IgD-negative memory B cell (primary cell): ENCODE measurements around the gene GINS2. TPM values are rescaled to one million over a fixed set of nuclear protein-coding genes. Genes with fewer than 3 reads are reported as not detected.

Experiments used
- H3K27ac Mint-ChIP-seq, 3 donors: one replicate each; pipeline ENCODE4 v1.8.0; 2020 to 2022; ENCODE audit warnings: mild to moderate bottlenecking in 3 of 3, mixed read lengths in 3 of 3, moderate library complexity in 1 of 3
- H3K27me3 Mint-ChIP-seq: one replicate; pipeline ENCODE4 v1.8.0; 2021; ENCODE audit warnings: mixed read lengths
- H3K36me3 Mint-ChIP-seq: one replicate; pipeline ENCODE4 v1.8.0; 2020; ENCODE audit warnings: mild to moderate bottlenecking, mixed read lengths
- H3K4me1 Mint-ChIP-seq, 3 donors: one replicate each; pipeline ENCODE4 v1.8.0; 2020 to 2022; ENCODE audit warnings: mixed read lengths in 3 of 3, mild to moderate bottlenecking in 1 of 3
- H3K4me3 Mint-ChIP-seq, 4 donors: one replicate each; pipeline ENCODE4 v1.8.0; 2020 to 2022; ENCODE audit warnings: mild to moderate bottlenecking in 4 of 4, mixed read lengths in 4 of 4, moderate library complexity in 3 of 4
- H3K9me3 Mint-ChIP-seq, 3 donors: one replicate each; pipeline ENCODE4 v1.8.0; 2020 to 2021; ENCODE audit warnings: mixed read lengths in 3 of 3, mild to moderate bottlenecking in 1 of 3
- polyA plus RNA-seq: library from polyadenylated mRNA; unstranded; fragments of 300-500 nt; fragmentation: Illumina TruSeq; gene quantifications from one replicate; pipeline ENCODE4 v1.2.3, GENCODE V29; 2021

Gene GINS2
- polyA plus RNA-seq, 1 donor from 2014 or later = 0.69 TPM

DNA sequence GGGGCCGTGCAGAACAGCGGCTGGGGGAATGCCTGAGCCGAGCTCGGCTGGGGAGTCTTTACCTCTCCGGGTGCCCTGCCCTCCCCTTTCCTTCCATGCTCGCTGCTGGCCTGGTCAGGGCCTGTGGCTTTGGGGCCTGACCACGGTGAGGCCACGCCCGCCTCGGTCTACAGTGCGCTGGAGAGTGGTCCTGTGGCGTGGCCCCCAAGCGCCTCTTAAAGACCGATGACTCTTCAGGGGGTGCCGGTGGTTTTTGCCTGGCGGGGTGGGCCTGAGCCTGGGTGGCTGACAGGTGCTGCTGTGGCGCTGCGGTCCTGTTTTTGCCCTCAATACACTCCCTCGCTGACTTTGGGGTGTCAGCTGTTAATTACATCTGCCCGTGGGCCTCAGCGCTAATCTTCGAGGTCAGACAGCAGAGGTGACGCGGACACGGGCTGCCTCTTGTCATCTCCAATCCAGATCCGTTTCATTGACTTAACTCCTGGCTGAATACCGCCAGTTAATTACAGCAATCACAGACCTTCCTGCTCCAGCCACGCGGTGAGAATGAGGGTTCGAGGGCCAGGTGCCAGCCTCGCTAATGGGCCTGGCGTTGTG lies 45.9 kb downstream of the GINS2 start:
- Mint-ChIP-seq H3K9me3 (no peaks in the 10 kb centered on the region), H3K27ac (no peak overlapping the region), H3K36me3 (no peaks in the 10 kb centered on the region), H3K27me3 (no peaks in the 10 kb centered on the region), H3K4me1 (peaks cover 0 to 6% (median 0%) of the 10 kb centered on the region in 3 donors), H3K4me3 (no peak overlapping the region)

GRCh38 chr16:85641776-85642176 lies 47.0 kb downstream of the GINS2 start:
- H3K27ac Mint-ChIP-seq = no peak overlapping the region
- H3K4me3 Mint-ChIP-seq = no peak overlapping the region

GRCh38 chr16:85641305-85641704 lies 47.4 kb downstream of the GINS2 start:
- Mint-ChIP-seq H3K4me3 (no peak overlapping the region), H3K9me3 (no peaks in the 10 kb centered on the region), H3K27ac (no peak overlapping the region), H3K27me3 (no peaks in the 10 kb centered on the region), H3K4me1 (peaks cover 0 to 6% (median 0%) of the 10 kb centered on the region in 3 donors), H3K36me3 (no peaks in the 10 kb centered on the region)

More at GRCh38 chr16:85641776-85642176, 47.0 kb downstream of the GINS2 start:
- Mint-ChIP-seq H3K9me3 (no peaks in the 10 kb centered on the region), H3K27me3 (no peaks in the 10 kb centered on the region), H3K4me1 (peaks cover 0 to 6% (median 0%) of the 10 kb centered on the region in 3 donors), H3K36me3 (no peaks in the 10 kb centered on the region)

- Mint-ChIP-seq H3K4me1 (peaks cover 0 to 6% (median 0%) of the 10 kb centered on the region in 3 donors), H3K9me3 (no peaks in the 10 kb centered on the region), H3K27me3 (no peaks in the 10 kb centered on the region), H3K36me3 (no peaks in the 10 kb centered on the region), H3K4me3 (no peak overlapping the region), H3K27ac (no peak overlapping the region)
These were observed 48.2 kb downstream of the GINS2 start for GRCh38 chr16:85640585-85640984.

- peaks cover 0 to 6% (median 0%) of the 10 kb centered on the region in 3 donors for H3K4me1 Mint-ChIP-seq
- H3K9me3 Mint-ChIP-seq = no peaks in the 10 kb centered on the region
- no peaks in the 10 kb centered on the region for H3K36me3 Mint-ChIP-seq
- no peak overlapping the region for H3K27ac Mint-ChIP-seq
- H3K27me3 Mint-ChIP-seq = no peaks in the 10 kb centered on the region
- H3K4me3 Mint-ChIP-seq = no peak overlapping the region
These were observed 48.5 kb downstream of the GINS2 start for GRCh38 chr16:85640254-85640558.

DNA sequence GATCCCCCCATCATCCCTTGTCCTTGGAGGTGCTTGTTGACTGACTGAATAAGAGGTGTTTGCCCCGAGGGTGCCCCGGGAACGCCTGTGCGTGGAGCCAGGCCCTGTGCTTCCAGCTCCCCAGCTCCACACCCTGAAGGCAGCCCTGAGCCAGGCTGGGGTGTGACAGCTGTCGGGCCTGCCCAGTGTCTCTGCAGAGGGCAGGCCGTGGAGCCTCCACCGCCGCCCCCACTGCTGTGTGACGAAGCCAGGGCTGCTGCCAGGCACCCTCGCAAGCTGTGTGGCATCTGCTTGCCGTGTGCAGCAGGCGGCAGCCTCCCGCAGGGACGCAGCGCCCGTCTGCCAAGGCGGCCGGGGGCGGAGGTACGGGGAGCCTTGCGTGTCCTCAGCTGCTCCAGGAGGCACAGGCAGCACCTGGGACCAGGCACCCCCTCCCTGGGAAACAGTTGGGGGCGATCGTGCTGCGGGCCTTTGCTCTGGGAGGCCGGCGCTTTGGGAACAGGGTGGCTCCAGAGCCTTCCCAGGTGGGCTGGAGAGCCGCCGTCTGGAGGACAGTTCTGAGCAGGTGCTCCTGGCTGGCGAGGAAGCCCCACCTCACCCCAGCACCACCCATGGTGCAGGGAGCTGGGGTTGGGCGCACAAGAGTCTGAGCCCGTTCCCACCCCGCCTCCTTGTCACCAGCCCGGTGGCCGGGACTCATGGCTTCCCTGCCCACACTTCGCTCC lies 49.1 kb downstream of the GINS2 start:
- no peaks in the 10 kb centered on the region for H3K27me3 Mint-ChIP-seq
- no peak overlapping the region for H3K27ac Mint-ChIP-seq
- H3K36me3 Mint-ChIP-seq = no peaks in the 10 kb centered on the region
- H3K4me3 Mint-ChIP-seq = peak overlapping the region in 1 of 4 donors; percentile 65
- H3K4me1 Mint-ChIP-seq = peaks cover 0 to 4% (median 2%) of the 10 kb centered on the region in 3 donors
- no peaks in the 10 kb centered on the region for H3K9me3 Mint-ChIP-seq

DNA sequence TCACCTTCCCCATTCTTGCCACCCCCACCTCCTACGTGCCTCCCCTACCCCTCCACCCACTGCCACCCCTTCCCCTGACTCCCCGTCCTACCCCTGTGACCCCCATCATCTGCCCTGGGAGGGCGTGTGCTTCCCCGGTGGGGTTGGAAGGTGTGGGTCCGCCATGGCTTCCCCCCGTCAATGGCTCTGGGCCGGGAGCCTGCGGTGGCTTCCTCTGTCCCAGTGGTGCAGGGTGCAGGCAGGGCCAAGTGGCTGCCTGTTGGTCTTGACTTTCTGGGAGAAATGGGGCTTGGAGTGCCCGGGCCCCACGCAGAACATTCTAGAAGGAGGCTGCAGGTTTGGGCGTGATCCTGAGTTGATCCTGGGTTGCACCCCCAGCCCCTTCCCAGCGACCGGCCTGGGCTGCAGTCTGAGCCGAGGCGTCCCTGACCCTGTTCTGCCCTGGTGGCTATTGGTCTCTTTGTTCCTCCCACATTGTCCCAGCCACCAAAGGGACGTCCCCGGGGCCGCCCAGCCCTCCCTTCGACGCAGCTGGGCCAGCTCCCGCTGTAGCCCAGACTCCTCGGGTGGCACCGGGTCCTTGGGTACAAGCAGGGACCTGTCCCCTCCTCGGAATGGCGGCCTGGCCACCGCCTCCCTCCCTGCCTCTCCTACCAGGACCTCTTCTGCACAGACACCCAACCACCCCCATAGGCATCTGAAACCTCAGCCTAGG lies 49.9 kb downstream of the GINS2 start:
- Mint-ChIP-seq H3K4me3 (no peak overlapping the region), H3K36me3 (no peaks in the 10 kb centered on the region), H3K27me3 (no peaks in the 10 kb centered on the region), H3K27ac (no peak overlapping the region), H3K4me1 (peaks cover 0 to 2% (median 0%) of the 10 kb centered on the region in 3 donors), H3K9me3 (no peaks in the 10 kb centered on the region)

GRCh38 chr16:85637808-85638647 lies 50.7 kb downstream of the GINS2 start:
- Mint-ChIP-seq H3K9me3 (no peaks in the 10 kb centered on the region), H3K36me3 (no peaks in the 10 kb centered on the region), H3K27me3 (no peaks in the 10 kb centered on the region), H3K4me3 (no peak overlapping the region), H3K27ac (no peak overlapping the region), H3K4me1 (peaks cover 0 to 2% (median 0%) of the 10 kb centered on the region in 3 donors)

DNA sequence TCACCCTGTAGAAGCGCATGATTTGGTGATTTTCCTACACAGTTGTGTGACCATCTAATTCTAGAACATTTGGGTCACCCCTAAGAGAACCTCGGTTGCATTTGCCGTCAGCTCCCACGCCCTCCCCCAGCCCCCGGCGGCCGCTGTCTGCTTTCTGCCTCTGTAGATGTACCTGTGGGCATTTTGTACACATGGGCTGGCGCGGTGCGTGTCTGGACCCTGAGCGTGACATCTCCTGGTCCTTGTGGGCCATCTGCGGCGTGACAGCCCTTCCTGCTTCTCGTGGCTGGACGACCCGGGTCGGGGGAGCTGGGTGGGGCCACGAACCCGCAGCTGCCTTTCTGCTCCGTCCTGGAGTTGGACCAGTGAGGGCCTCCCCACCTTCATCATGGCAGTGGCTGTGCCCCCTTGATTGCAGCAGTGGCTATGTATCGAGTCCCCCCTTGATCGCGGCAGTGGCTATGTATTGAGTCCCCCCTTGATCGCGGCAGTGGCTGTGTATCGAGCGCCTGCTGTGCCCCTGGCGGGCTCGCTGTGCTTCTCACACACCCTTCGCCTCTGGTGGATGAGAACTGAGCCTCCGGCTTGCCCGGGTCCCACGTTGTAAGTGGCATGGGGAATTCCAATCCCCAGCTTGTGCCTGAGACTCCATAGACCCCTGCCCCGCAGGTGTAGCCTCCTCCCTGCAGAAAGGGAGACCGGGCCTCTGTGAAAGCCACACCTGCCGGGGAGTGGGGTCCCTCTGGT lies 51.5 kb downstream of the GINS2 start:
- Mint-ChIP-seq H3K27me3 (no peaks in the 10 kb centered on the region), H3K4me1 (peaks cover 0 to 2% (median 0%) of the 10 kb centered on the region in 3 donors), H3K27ac (no peak overlapping the region), H3K4me3 (no peak overlapping the region), H3K9me3 (no peaks in the 10 kb centered on the region), H3K36me3 (no peaks in the 10 kb centered on the region)

DNA sequence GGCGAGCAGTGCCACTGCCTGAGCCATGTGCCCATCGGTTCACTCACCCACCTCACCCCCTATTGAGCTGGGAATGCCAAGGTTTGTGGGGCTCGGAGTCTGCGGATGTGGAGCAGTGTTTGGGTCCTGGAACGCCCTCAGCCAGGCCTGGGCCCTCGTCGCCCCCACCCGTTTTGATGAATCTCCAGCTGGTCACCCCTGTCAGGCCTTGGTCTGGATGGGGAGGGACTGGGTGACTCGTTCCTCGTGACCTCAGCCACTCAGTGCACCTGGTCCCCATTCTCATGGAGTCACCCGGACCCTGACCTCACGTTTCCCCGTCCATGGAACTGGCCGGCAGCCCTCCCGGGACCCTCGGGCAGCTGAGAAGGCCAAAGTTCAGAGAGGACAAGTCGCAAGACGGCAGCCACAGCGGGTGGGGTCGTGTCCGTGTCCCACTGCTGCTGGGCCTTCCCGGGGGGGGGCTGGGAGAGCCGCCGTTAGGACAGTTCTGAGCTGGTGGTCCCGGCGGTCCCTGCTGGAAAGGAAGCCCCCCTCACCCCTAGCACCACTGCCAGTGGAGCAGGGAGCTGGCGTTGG lies 52.4 kb downstream of the GINS2 start:
- Mint-ChIP-seq H3K27ac (no peak overlapping the region), H3K27me3 (no peaks in the 10 kb centered on the region), H3K4me3 (no peak overlapping the region), H3K9me3 (no peaks in the 10 kb centered on the region), H3K36me3 (no peaks in the 10 kb centered on the region), H3K4me1 (peaks cover 0 to 2% (median 0%) of the 10 kb centered on the region in 3 donors)

DNA sequence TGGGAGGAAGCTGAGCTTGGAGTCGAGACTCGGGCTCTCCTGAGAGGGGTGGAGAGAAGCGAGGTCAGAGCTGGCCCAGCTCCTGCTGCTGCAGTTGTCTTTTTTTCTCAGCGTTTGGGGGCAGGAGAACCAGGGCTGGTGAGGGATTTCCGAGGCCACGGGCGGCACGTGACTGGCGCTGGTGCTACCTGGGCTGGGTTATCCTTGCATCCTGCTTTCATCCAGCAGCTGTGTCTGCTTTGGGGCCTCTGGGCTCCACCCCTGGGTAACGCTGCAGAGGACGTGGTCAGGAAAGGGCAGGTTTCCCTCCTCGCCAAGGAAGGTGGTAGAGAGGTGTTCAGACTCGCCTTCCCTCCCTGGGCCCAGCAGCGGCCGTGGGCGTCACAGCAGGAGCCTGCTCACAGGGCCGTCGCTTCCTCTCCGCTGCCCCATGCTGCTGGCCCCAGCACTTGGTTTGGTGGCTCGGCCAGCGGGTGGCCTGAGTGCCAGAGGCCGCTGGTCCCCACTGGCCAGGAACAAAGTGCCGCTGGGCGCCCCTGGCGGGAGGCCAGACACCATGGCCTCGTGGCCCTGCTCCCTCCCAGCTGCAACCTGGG lies 53.1 kb downstream of the GINS2 start:
- Mint-ChIP-seq H3K4me3 (no peak overlapping the region), H3K27me3 (no peaks in the 10 kb centered on the region), H3K27ac (no peak overlapping the region), H3K36me3 (no peaks in the 10 kb centered on the region), H3K4me1 (peaks cover 0 to 2% (median 0%) of the 10 kb centered on the region in 3 donors), H3K9me3 (no peaks in the 10 kb centered on the region)

GRCh38 chr16:85634747-85635544 lies 53.8 kb downstream of the GINS2 start:
- Mint-ChIP-seq H3K4me3 (peak overlapping the region in 1 of 4 donors; percentile 17), H3K36me3 (no peaks in the 10 kb centered on the region)

GRCh38 chr16:85633888-85634287 lies 54.9 kb downstream of the GINS2 start:
- no peaks in the 10 kb centered on the region for H3K27me3 Mint-ChIP-seq
- H3K27ac Mint-ChIP-seq = no peak overlapping the region
- H3K4me3 Mint-ChIP-seq = peak overlapping the region in 1 of 4 donors; percentile 33
- H3K36me3 Mint-ChIP-seq = peaks cover 3% of the 10 kb centered on the region
- H3K9me3 Mint-ChIP-seq = no peaks in the 10 kb centered on the region
- H3K4me1 Mint-ChIP-seq = peaks cover 0 to 4% (median 0%) of the 10 kb centered on the region in 3 donors

More at GRCh38 chr16:85634747-85635544, 53.8 kb downstream of the GINS2 start:
- Mint-ChIP-seq H3K27me3 (no peaks in the 10 kb centered on the region), H3K9me3 (no peaks in the 10 kb centered on the region), H3K27ac (no peak overlapping the region), H3K4me1 (peaks cover 0 to 2% (median 0%) of the 10 kb centered on the region in 3 donors)
